HEK293T (cell line): ENCODE measurements around the gene KIF16B.

ENCODE experiments used
- CTCF ChIA-PET: fragments of 350-600 bp; formaldehyde crosslinking; extraction: SDS; loops from one replicate; lab custom pipeline; 2021; ENCODE audit warnings: antibody characterized with exemption, inconsistent platforms; lab: Yijun Ruan, JAX
- POLR2A ChIA-PET: fragments of 350-600 bp; formaldehyde crosslinking; extraction: SDS; loops from one replicate; lab custom pipeline; 2020; ENCODE audit warnings: antibody characterized with exemption, inconsistent platforms; lab: Yijun Ruan, JAX
- DNase-seq: peaks from one replicate; pipeline ENCODE4 v3.0.0; 2012; ENCODE audit warnings: mixed read lengths; ENCODE audit errors: extremely low spot score
- ARNT ChIP-seq: fragments of 450-650 bp; IDR thresholded peaks from 2 replicates; pipeline ENCODE4 v1.6.1; 2017; ENCODE audit warnings: mild to moderate bottlenecking
- BHLHE40 ChIP-seq: fragments of 450-650 bp; IDR thresholded peaks from 2 replicates; pipeline ENCODE4 v1.6.1; 2016; ENCODE audit warnings: mild to moderate bottlenecking, moderate library complexity, borderline replicate concordance
- CTBP1 ChIP-seq: fragments of 450-650 bp; IDR thresholded peaks from 2 replicates; pipeline ENCODE4 v1.6.1; 2016; ENCODE audit warnings: borderline replicate concordance
- ELF4 ChIP-seq: fragments of 450-650 bp; IDR thresholded peaks from 2 replicates; pipeline ENCODE4 v1.6.1; 2017; ENCODE audit warnings: antibody characterized with exemption
- FOXA1 ChIP-seq: fragments of 450-650 bp; IDR thresholded peaks from 2 replicates; pipeline ENCODE4 v1.6.1; 2016; ENCODE audit warnings: mild to moderate bottlenecking
- FOXK2 ChIP-seq: fragments of 450-650 bp; IDR thresholded peaks from 2 replicates; pipeline ENCODE4 v1.6.1; 2016; ENCODE audit warnings: mild to moderate bottlenecking
- FOXM1 ChIP-seq: fragments of 450-650 bp; IDR thresholded peaks from 2 replicates; pipeline ENCODE4 v1.6.1; 2017; ENCODE audit warnings: mild to moderate bottlenecking, borderline replicate concordance
- HDGF ChIP-seq: fragments of 450-650 bp; IDR thresholded peaks from 2 replicates; pipeline ENCODE4 v1.6.1; 2017; ENCODE audit warnings: antibody characterized with exemption, borderline replicate concordance
- L3MBTL2 ChIP-seq: fragments of 450-650 bp; conservative IDR thresholded peaks from 2 replicates; pipeline ENCODE4 v1.6.1; 2016; ENCODE audit warnings: mild to moderate bottlenecking
- LEF1 ChIP-seq: fragments of 450-650 bp; IDR thresholded peaks from 2 replicates; pipeline ENCODE4 v1.6.1; 2017; ENCODE audit warnings: mild to moderate bottlenecking, borderline replicate concordance
- NFRKB ChIP-seq: fragments of 450-650 bp; IDR thresholded peaks from 2 replicates; pipeline ENCODE4 v1.6.1; 2016; ENCODE audit warnings: mild to moderate bottlenecking, moderate library complexity
- SP1 ChIP-seq: fragments of 450-650 bp; IDR thresholded peaks from 2 replicates; pipeline ENCODE4 v1.6.1; 2017
- SUZ12 ChIP-seq: fragments of 450-650 bp; IDR thresholded peaks from 2 replicates; pipeline ENCODE4 v1.6.1; 2016; ENCODE audit warnings: mild to moderate bottlenecking
- TARDBP ChIP-seq: fragments of 450-650 bp; IDR thresholded peaks from 2 replicates; pipeline ENCODE4 v1.6.1; 2016
- ZNF384 ChIP-seq: fragments of 450-650 bp; IDR thresholded peaks from 2 replicates; pipeline ENCODE4 v1.6.1; 2016
- TF ChIP-seq, protein P1 (sequence below): fragments of 450-650 bp; IDR thresholded peaks from 2 replicates; pipeline ENCODE4 v1.6.1; 2016

The KIF16B gene

DNA sequence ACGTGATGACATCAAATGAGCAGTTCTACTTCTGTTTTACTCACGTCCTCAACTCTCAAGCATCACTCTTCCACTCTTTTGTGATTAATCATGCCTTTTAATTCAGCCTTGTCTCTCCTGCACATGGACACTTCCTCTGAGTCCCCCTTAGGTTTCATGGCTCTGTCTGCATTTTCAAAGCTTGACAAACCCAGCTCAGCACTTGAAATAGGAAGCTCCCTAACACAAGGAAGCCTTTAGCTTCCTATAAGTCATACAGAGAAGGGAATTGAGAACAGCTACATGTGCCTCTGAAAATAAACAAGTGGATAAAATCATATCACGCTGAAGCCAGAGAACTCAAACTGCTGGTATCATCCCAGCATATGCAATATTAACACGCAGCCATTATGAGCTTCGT is 21.2 kb downstream of the KIF16B start:
- ChIA-PET POLR2A (interaction anchor here (0.8 kb wide), 1 partner anchor 23 kb away, joined by 3 read pairs; no protein-coding TSS in a partner anchor), CTCF (no interaction called here)
- TF ChIP-seq ARNT (no peak), ELF4 (no peak), ZNF384 (no peak), FOXM1 (no peak)
- TF ChIP-seq, protein P1, sequence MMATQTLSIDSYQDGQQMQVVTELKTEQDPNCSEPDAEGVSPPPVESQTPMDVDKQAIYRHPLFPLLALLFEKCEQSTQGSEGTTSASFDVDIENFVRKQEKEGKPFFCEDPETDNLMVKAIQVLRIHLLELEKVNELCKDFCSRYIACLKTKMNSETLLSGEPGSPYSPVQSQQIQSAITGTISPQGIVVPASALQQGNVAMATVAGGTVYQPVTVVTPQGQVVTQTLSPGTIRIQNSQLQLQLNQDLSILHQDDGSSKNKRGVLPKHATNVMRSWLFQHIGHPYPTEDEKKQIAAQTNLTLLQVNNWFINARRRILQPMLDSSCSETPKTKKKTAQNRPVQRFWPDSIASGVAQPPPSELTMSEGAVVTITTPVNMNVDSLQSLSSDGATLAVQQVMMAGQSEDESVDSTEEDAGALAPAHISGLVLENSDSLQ: no peak
- no peak for DNase-seq

DNA sequence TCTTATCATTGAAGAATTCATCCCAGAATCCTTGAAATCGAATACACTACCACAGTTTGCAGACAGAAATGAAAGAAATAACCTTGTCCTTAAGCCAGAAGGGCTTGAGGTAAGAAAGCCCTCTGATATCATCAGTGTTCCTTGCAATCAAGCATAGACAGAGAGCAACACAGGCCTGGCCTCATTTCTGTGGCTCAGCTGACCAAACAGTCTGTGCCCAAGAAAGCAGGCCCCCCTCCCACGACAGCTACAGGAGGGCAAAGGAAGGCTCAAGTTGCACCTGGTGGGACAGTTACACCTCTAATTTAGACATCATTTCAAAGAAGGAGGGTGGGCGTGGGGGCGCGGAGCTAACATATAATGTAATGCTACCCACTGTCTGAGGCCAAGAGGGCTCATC is 21.6 kb downstream of the KIF16B start:
- DNase-seq: no peak
- ChIA-PET CTCF (no interaction called here), POLR2A (no interaction called here)
- TF ChIP-seq LEF1 (no peak), ELF4 (no peak), FOXA1 (no peak), CTBP1 (no peak), SP1 (no peak), TARDBP (no peak), L3MBTL2 (no peak), BHLHE40 (no peak), ARNT (no peak), FOXM1 (no peak), FOXK2 (no peak), ZNF384 (no peak), SUZ12 (no peak), HDGF (no peak), NFRKB (no peak)
- TF ChIP-seq, protein P1: no peak

DNA sequence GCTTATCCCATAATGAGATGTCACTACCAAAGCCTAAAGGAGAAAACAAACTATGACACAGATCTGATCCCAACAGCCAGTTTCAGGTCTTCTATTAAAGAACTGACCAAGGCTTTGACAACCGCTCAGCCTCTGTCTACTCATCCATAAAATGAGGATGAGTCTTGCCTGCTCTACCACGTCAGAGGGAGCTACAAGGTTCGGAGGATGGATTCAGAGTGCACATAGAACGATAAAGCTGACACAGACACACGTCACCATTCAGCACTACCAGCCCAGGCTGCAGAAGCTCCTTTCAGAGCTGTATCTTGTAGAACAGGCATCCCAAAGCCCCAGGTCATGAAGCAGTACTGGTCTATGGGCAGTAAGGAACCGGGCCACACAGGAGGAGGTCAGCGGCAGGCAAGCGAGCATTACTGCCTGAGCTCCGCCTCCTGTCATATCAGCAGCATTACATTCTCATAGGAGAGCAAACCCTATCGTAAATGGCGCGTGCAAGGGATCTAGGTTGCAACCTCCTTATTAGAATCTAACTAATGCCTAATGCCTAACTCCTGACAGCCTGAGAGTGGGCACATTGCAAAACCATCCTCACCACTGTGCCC is 25.1 kb downstream of the KIF16B start:
- DNase-seq: no peak
- ChIA-PET POLR2A (no interaction called here), CTCF (no interaction called here)
- TF ChIP-seq, protein P1: no peak
- no peak for TF ChIP-seq SP1

DNA sequence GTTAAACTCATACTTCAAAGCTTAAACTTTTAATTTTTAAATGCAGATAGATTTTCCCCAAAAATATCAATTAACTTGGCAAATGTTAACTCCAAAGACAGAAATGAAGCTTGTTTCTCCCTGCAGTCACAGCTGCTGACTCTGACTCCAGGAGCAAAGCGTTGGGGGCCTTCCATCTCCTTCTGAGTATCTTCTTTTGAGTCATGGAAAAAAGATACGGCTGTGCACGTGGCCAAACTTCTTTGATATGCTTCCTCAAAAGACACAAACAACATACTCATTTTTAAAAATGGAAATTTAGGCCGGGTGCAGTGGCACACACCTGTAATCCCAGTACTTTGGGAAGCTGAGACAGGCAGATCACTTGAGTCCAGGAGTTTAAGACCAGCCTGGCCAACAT is 28.3 kb downstream of the KIF16B start:
- ChIA-PET POLR2A (no interaction called here), CTCF (no interaction called here)
- TF ChIP-seq SUZ12 (no peak), L3MBTL2 (no peak), NFRKB (no peak), FOXA1 (no peak), HDGF (no peak), TARDBP (no peak), FOXK2 (no peak), BHLHE40 (no peak), CTBP1 (no peak), SP1 (no peak), FOXM1 (no peak), ZNF384 (no peak), ELF4 (no peak)
- TF ChIP-seq, protein P1: no peak
- DNase-seq: no peak

DNA sequence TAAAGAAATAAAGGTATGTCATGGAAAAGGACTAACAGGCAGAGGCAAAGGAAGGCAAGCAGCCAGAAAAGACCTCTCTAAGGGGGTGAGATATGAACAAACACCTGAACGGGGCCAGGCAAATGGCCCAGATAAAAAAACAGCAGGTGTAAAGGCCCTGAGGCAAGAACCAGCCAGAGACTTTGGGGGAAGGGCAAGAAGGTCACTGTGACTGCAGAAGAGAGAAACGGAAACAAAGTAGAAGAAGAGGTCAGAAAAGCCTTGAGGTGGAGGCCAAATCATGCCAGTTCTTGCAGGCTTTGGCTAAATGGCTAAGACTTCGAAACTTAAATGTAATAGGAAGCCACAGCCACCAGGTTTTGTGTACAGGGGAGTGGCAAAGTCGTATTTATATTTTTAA is 30.8 kb downstream of the KIF16B start:
- ChIA-PET POLR2A (no interaction called here), CTCF (interaction anchor here (0.6 kb wide), 1 partner anchor 225 kb away, joined by 8 read pairs; no protein-coding TSS in a partner anchor)
- no peak for DNase-seq
- no peak for TF ChIP-seq FOXM1
- TF ChIP-seq LEF1: no peak
- no peak for TF ChIP-seq TARDBP
- no peak for TF ChIP-seq FOXK2
- no peak for TF ChIP-seq ARNT
- TF ChIP-seq ZNF384: no peak
- TF ChIP-seq ELF4: no peak

DNA sequence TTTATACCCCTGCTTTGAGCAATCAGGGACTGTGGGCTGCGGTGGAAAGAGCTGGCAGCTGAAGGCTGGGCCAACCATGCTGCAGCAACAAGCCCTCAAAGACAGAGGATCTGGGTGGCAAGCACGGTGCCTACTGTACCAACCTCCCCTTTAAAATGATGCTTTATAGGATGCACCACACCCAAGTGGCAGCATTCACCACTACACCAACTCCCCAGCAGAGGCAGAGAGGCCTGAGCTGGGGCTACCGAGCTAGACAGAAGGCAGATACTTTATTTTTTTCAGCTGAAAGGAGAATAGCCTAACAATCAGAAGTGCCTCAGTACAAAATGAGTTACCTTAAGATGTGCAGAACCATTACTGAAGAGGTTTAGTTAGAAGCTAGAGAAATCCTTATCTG is 31.4 kb downstream of the KIF16B start:
- ChIA-PET CTCF (interaction anchor here (0.6 kb wide), 1 partner anchor 225 kb away, joined by 8 read pairs; no protein-coding TSS in a partner anchor), POLR2A (no interaction called here)
- TF ChIP-seq ELF4 (no peak), L3MBTL2 (no peak), CTBP1 (no peak), ZNF384 (no peak), ARNT (no peak), SUZ12 (no peak), HDGF (no peak), FOXK2 (no peak), LEF1 (no peak), BHLHE40 (no peak)
- TF ChIP-seq, protein P1: no peak
- no peak for DNase-seq
